Breast epithelium (tissue), 4 donors: ENCODE measurements around the gene NOD2. TPM values are rescaled to one million over a fixed set of nuclear protein-coding genes. Genes with fewer than 3 reads are reported as not detected.

Experiments used
- DNase-seq, 2 donors: peaks; one replicate each; pipeline ENCODE4 v3.0.0-alpha.2; 2019; ENCODE audit warnings: low spot score in 2 of 2
- H3K27ac ChIP-seq, 2 donors: fragments of 200-600 bp; sonication (generic) in 1 of 2; one replicate each; pipeline ENCODE4 v1.5.1; 2016 to 2019; ENCODE audit warnings: mild to moderate bottlenecking in 1 of 2
- H3K27me3 ChIP-seq, 2 donors: fragments of 200-600 bp; sonication (generic) in 1 of 2; one replicate each; pipeline versions ENCODE4 v1.5.1 to v1.6.0; 2017 to 2019; ENCODE audit warnings: control low read depth in 1 of 2, mild to moderate bottlenecking in 1 of 2
- H3K36me3 ChIP-seq: fragments of 200-600 bp; one replicate; pipeline ENCODE4 v1.5.1; 2019
- H3K4me1 ChIP-seq, 2 donors: fragments of 200-600 bp; sonication (generic); one replicate each; pipeline ENCODE4 v1.5.1; 2016 to 2019; ENCODE audit warnings: control low read depth in 1 of 2
- H3K4me3 ChIP-seq, 3 donors: fragments of 200-600 bp; sonication (generic); 1 replicate in 2 of 3; 2 replicates in 1 of 3; pipeline ENCODE4 v1.5.1; 2016 to 2019; ENCODE audit warnings: mild to moderate bottlenecking in 3 of 3, moderate library complexity in 2 of 3
- H3K9me3 ChIP-seq, 2 donors: fragments of 200-600 bp; sonication (generic) in 1 of 2; one replicate each; pipeline ENCODE4 v1.5.1; 2016 to 2019; ENCODE audit warnings: control low read depth in 1 of 2
- POLR2A ChIP-seq: fragments of 450-650 bp; IDR thresholded peaks from one replicate; pipeline ENCODE4 v1.6.1; 2016; ENCODE audit warnings: antibody characterized with exemption, mild to moderate bottlenecking, moderate library complexity
- POLR2AphosphoS5 ChIP-seq, 3 donors: sonication (generic); formaldehyde crosslinking; IDR thresholded peaks; one replicate each; pipeline ENCODE4 v1.6.1; 2017; ENCODE audit warnings: antibody characterized with exemption in 3 of 3
- intact Hi-C: fragments of 100-400 bp; cut with DNase I; formaldehyde crosslinking; loops from one replicate; pipeline ENCODE4 v1.15.1; 2023; ENCODE audit warnings: low total_unique reads
- total RNA-seq, 3 donors: library from RNA; depleted of rRNA; stranded (reverse); fragments of >200 nt; gene quantifications; one replicate each; pipeline ENCODE4 v1.1.0, GENCODE V29; 2016
- TF ChIP-seq, protein P1 (sequence below), 3 donors: fragments of 450-650 bp; IDR thresholded peaks; one replicate each; pipeline ENCODE4 v1.5.1; 2016 to 2017; ENCODE audit warnings: antibody characterized with exemption in 3 of 3, mild to moderate bottlenecking in 3 of 3, moderate library complexity in 3 of 3

NOD2 gene
- total RNA-seq, 3 donors from 2014 or later: 2.6 to 4.9 (median 3.8) TPM

DNA sequence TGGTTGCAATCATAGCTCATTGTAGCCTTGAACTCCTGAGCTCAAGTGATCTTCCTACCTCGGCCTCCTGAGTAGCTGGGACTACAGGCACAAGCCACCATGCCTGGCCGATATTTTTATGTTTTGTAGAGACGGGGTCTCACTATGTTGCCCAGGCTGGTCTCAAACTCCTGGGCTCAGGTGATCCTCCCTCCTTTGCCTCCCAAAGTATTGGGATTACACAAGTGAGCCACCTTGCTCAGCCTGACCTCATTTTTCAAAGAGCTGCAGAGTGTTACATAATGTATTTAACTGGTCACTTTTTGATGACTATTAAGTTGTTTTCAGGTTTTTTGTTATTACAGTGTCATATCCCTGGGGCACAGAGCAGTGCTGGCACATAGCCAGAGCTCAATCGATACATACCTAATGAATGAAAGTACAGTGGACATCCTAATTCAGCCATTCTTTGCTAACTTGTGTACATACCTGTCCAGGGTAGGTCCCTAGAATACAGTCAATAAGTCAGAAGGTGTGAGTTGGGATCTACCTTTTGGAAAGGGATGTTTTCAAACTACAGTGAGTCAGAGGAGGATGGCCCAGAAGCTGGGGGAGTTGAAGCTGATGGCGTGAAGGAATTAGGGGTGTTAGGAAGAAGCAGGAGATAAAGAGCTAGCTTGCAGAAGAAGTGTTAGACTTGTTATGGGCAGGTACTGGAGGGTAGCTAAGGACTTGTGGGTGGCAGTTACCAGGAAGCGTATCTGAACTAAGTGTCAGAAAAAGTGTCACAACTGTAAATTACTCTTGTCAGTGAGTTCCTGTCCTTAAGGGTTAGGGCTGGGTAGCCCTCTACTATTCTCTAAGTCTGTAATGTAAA, 28.4 kb downstream of the NOD2 start:
- no peaks in the 10 kb centered on the region for H3K9me3 ChIP-seq
- H3K36me3 ChIP-seq: no peaks in the 10 kb centered on the region
- intact Hi-C loops: no loop called here
- DNase-seq: no peak
- H3K4me3 ChIP-seq: no peak overlapping the region
- H3K4me1 ChIP-seq: no peaks in the 10 kb centered on the region
- no peak overlapping the region for H3K27ac ChIP-seq
- H3K27me3 ChIP-seq: no peaks in the 10 kb centered on the region
- TF ChIP-seq, protein P1, sequence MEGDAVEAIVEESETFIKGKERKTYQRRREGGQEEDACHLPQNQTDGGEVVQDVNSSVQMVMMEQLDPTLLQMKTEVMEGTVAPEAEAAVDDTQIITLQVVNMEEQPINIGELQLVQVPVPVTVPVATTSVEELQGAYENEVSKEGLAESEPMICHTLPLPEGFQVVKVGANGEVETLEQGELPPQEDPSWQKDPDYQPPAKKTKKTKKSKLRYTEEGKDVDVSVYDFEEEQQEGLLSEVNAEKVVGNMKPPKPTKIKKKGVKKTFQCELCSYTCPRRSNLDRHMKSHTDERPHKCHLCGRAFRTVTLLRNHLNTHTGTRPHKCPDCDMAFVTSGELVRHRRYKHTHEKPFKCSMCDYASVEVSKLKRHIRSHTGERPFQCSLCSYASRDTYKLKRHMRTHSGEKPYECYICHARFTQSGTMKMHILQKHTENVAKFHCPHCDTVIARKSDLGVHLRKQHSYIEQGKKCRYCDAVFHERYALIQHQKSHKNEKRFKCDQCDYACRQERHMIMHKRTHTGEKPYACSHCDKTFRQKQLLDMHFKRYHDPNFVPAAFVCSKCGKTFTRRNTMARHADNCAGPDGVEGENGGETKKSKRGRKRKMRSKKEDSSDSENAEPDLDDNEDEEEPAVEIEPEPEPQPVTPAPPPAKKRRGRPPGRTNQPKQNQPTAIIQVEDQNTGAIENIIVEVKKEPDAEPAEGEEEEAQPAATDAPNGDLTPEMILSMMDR (IDR thresholded peaks at IDR 0.05): no peak
- TF ChIP-seq POLR2AphosphoS5 (IDR thresholded peaks at IDR 0.05) (no peak), POLR2A (no peak)

DNA sequence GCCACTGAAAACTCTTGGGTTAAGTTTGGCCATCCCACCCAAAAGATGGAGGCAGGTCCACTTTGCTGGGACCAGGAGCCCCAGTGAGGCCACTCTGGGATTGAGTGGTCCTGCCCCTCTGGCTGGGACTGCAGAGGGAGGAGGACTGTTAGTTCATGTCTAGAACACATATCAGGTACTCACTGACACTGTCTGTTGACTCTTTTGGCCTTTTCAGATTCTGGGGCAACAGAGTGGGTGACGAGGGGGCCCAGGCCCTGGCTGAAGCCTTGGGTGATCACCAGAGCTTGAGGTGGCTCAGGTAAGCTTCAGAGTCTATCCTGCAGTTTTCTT, 29.0 kb downstream of the NOD2 start:
- Histone ChIP-seq H3K4me3 (no peak overlapping the region), H3K27ac (no peak overlapping the region), H3K27me3 (no peaks in the 10 kb centered on the region), H3K9me3 (no peaks in the 10 kb centered on the region), H3K4me1 (no peaks in the 10 kb centered on the region), H3K36me3 (no peaks in the 10 kb centered on the region)
- intact Hi-C loops: no loop called here
- DNase-seq: no peak
- no peak for TF ChIP-seq POLR2AphosphoS5 (IDR thresholded peaks at IDR 0.05)
- TF ChIP-seq, protein P1 (IDR thresholded peaks at IDR 0.05): no peak
- no peak for TF ChIP-seq POLR2A

DNA sequence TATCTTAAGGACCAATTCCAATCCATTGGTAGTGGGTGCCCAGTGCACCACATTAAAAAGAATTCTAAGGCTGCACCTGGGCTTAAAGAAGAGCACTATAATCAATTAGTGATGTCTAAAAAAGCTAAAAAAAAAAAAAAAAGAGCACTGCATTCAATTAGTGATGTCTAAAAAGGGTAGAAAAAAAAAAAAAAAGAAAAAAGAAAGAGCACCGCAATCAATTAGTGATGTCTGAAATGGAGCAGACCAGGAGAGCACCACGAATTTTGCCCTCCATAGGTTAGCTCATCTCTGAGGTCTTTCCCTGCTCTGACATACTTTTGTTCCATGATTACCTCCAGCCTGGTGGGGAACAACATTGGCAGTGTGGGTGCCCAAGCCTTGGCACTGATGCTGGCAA, 29.6 kb downstream of the NOD2 start:
- Histone ChIP-seq H3K4me1 (no peaks in the 10 kb centered on the region), H3K4me3 (no peak overlapping the region), H3K27ac (no peak overlapping the region), H3K36me3 (no peaks in the 10 kb centered on the region), H3K27me3 (no peaks in the 10 kb centered on the region), H3K9me3 (no peaks in the 10 kb centered on the region)
- TF ChIP-seq POLR2A (no peak), POLR2AphosphoS5 (IDR thresholded peaks at IDR 0.05) (no peak)
- TF ChIP-seq, protein P1 (IDR thresholded peaks at IDR 0.05): no peak
- intact Hi-C loops: no loop called here
- DNase-seq: no peak

DNA sequence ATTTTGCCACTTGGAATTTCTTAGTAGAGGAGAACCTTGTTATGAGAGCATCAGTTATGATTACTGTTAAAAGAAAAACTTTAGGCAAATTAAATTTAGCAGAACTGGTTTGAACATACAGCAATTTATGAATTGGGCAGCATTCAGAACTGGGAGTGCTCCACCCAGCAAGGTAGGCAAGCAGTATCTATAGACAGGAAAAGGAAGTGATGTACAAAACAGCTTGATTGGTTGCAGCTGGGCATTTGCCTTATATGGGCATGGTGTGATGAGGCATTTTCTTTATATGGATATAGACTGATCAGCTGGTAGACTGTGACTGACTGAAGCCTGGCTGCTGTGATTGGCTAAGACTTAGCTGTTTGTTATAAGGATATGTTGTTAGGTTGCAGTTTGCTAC, 30.9 kb downstream of the NOD2 start:
- Histone ChIP-seq H3K27ac (no peak overlapping the region), H3K4me3 (no peak overlapping the region), H3K27me3 (no peaks in the 10 kb centered on the region), H3K9me3 (no peaks in the 10 kb centered on the region), H3K36me3 (no peaks in the 10 kb centered on the region), H3K4me1 (no peaks in the 10 kb centered on the region)
- TF ChIP-seq, protein P1 (IDR thresholded peaks at IDR 0.05): no peak
- no peak for TF ChIP-seq POLR2AphosphoS5 (IDR thresholded peaks at IDR 0.05)
- no peak for TF ChIP-seq POLR2A
- DNase-seq: no peak
- intact Hi-C loops: no loop called here

DNA sequence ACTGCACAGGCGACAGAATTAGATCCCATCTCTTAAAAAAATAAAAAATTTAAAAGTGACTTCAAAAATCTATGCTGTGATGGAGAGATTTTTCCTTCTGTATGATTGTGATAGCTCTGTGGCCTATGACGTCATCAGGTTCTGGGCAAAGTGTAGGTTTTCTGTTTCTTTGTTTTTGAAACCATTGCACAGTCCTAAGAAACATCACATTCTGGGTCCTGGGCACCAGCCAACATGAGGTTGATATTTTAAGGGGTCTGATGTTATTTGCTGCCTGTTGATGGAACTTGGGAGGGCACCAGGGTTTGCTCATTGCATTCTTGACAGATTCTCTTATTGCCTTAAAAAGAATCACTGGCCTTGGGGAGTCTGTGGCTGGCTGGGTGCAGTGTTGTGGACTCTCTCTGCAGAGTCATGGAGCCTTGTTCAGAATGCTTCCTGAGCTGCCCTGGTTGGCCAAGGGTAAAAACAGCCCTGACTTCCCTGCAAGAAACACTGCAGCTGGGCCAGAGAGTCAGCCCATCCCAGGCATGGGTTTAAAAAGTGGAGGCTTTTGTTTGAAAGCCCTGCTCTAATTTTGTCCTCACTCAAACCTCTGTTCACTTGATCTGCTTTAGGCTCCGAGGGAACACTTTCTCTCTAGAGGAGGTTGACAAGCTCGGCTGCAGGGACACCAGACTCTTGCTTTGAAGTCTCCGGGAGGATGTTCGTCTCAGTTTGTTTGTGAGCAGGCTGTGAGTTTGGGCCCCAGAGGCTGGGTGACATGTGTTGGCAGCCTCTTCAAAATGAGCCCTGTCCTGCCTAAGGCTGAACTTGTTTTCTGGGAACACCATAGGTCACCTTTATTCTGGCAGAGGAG, 38.0 kb downstream of the NOD2 start:
- no peaks in the 10 kb centered on the region for H3K4me1 ChIP-seq
- H3K4me3 ChIP-seq: no peak overlapping the region
- no peaks in the 10 kb centered on the region for H3K36me3 ChIP-seq
- H3K27ac ChIP-seq: peak overlapping the region in 1 of 2 donors; percentile 19
- no peak for DNase-seq
- intact Hi-C loops: no loop called here
- TF ChIP-seq, protein P1 (IDR thresholded peaks at IDR 0.05): no peak
- TF ChIP-seq POLR2A (no peak), POLR2AphosphoS5 (IDR thresholded peaks at IDR 0.05) (no peak)
- H3K27me3 ChIP-seq: no peaks in the 10 kb centered on the region
- no peaks in the 10 kb centered on the region for H3K9me3 ChIP-seq
